ENCODE data around the gene RPS5. TPM values are rescaled to one million over a fixed set of nuclear protein-coding genes. Genes with fewer than 3 reads are reported as not detected.
A peak's percentile ranks its signal among the peaks of the same experiment; 100 is the strongest.

RPS5 gene
- total RNA-seq, 1 experiment from 2014 or later, result 1,249 TPM

DNA sequence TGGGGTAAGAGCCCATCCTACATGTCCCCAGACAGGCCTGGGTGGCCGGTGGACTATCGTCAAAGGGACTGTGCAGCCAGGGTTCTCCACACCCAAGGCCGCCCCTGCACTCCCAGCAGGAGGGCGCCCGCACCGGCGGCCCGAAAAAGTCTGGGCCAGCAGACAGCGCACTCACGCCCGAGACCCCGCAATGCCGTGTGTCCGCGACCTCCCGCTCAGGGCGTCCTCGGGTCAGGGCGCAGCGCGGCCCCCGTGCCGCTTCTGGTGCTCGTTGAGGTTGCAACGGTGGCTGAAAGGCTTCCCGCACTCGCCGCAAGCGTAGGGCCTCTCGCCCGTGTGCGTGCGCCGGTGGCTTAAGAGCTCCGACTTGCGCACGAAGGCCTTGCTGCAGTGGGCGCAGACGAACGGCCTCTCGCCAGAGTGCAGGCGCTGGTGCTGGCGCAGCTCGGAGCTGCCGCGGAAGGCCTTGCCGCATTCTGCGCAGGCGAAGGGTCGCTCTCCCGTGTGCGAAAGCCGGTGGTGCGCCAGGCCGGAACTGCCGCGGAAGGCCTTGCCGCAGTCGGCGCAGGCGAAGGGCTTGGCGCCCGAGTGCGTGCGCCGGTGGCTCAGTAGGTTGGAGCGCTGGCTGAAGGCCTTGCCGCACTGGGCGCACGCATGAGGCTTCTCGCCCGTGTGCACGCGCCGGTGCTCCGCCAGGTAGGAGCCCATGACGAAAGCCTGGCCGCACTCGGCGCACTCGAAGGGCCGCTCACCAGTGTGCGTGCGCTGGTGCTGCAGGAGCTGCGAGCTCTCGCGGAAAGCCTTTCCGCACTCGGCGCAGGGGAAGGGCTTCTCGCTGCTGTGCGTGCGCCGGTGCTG is 30.9 kb upstream of the RPS5 start:
- TF ChIP-seq, protein P1, sequence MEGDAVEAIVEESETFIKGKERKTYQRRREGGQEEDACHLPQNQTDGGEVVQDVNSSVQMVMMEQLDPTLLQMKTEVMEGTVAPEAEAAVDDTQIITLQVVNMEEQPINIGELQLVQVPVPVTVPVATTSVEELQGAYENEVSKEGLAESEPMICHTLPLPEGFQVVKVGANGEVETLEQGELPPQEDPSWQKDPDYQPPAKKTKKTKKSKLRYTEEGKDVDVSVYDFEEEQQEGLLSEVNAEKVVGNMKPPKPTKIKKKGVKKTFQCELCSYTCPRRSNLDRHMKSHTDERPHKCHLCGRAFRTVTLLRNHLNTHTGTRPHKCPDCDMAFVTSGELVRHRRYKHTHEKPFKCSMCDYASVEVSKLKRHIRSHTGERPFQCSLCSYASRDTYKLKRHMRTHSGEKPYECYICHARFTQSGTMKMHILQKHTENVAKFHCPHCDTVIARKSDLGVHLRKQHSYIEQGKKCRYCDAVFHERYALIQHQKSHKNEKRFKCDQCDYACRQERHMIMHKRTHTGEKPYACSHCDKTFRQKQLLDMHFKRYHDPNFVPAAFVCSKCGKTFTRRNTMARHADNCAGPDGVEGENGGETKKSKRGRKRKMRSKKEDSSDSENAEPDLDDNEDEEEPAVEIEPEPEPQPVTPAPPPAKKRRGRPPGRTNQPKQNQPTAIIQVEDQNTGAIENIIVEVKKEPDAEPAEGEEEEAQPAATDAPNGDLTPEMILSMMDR (conservative IDR thresholded peaks at IDR 0.05; ENCODE audit: low read depth, low read length), result no peak
- no peak for TF ChIP-seq EZH2 (IDR thresholded peaks at IDR 0.05; ENCODE audit: borderline replicate concordance, low read depth, low read length, poor library complexity, severe bottlenecking)
- peak; percentile 33 for DNase-seq (ENCODE audit: low spot score)
- Histone ChIP-seq H3K27ac (ENCODE audit: low read depth, low read length, poor library complexity, severe bottlenecking) (no peak overlapping the region), H3K36me3 (ENCODE audit: insufficient read depth, low read length, poor library complexity, severe bottlenecking) (no peaks in the 10 kb centered on the region), H3K4me3 (ENCODE audit: low read depth, low read length, poor library complexity, severe bottlenecking) (no peak overlapping the region), H3K27me3 (replicated peaks; ENCODE audit: insufficient read depth, low read depth, low read length, poor library complexity) (no peaks in the 10 kb centered on the region), H3K4me1 (ENCODE audit: insufficient read depth, low read length, poor library complexity, severe bottlenecking) (no peaks in the 10 kb centered on the region), H3K9me3 (ENCODE audit: low read depth, low read length, poor library complexity, severe bottlenecking) (no peaks in the 10 kb centered on the region)
- no TSS peak for BruUV-seq (replicated peaks)
- CTCF ChIA-PET, result no interaction called here
- POLR2A ChIA-PET (ENCODE audit: low non-redundant PET), result interaction anchor here (0.6 kb wide), 1 partner anchor 8 kb away, joined by 5 read pairs; no protein-coding TSS in a partner anchor
- intact Hi-C loops (cut with micrococcal nuclease; ENCODE audit: unreplicated experiment), result no loop called here

DNA sequence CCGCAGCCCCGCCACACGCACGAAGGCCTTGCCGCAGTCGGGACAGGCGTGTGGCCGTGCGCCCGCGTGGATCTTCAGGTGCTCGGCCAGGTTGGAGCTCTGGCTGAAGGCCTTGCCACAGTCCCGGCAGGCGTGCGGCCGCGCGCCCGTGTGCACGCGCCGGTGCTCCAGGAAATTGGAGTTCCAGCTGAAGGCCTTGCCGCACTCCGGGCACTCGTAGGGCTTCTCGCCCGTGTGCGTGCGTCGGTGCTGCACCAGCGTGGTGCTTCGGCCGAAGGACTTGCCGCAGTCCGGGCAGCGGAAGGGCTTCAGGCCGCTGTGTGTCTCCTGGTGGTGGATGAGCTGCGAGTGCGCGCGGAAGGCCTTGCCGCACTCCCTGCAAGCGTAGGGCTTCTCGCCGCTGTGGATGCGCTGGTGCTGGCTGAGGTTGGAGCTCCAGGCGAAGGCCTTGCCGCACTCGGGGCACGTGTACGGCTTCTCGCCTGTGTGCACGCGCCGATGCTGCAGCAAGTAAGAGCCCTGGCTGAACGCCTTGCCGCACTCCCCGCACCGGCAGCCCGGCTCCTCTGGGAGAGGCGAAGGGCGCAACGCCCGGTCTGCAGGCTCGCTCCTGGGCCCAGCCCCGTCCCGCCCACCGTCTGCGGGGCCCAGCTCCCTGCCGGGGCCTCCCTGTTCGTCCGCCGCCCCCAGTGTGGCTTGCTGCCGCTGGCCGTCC is 30.1 kb upstream of the RPS5 start:
- ChIA-PET POLR2A (ENCODE audit: low non-redundant PET) (no interaction called here), CTCF (no interaction called here)

DNA sequence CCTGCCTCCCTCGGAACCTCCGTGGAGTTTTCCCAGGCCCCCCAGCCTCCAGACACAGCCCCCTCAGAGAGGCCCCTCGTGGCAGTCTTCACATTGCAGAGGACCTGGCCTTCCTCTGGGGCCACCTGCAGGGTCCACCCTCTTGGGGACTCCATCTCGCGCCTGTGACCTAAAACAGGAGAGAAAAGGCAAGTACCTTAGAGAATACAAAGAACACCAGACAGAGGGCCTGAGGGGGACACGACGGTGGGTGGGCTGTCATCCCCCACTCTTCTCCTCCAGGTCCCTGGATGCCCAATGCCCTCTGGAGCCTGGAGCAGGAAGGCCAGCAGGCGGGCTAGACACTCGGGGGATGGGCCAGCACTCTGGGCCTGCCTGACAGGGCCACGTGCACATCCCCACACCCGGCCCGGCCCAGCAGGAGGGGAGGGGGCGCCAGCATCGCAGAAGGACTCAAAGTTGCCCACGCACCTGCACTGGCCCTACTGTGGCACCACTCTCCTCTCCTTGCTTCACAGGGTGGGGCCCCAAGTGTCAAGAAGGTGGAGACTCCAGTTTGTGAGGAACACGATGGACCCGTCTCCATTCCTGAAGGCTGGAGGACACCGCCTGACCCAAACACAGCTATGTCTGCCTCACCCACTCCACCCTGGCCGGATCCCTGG is 29.5 kb upstream of the RPS5 start:
- Histone ChIP-seq H3K4me1 (ENCODE audit: insufficient read depth, low read length, poor library complexity, severe bottlenecking) (peaks cover 6% of the 10 kb centered on the region), H3K27me3 (replicated peaks; ENCODE audit: insufficient read depth, low read depth, low read length, poor library complexity) (no peaks in the 10 kb centered on the region), H3K36me3 (ENCODE audit: insufficient read depth, low read length, poor library complexity, severe bottlenecking) (no peaks in the 10 kb centered on the region), H3K27ac (ENCODE audit: low read depth, low read length, poor library complexity, severe bottlenecking) (no peak overlapping the region), H3K9me3 (ENCODE audit: low read depth, low read length, poor library complexity, severe bottlenecking) (no peaks in the 10 kb centered on the region), H3K4me3 (ENCODE audit: low read depth, low read length, poor library complexity, severe bottlenecking) (no peak overlapping the region)
- DNase-seq (ENCODE audit: low spot score), result no peak
- BruUV-seq (replicated peaks), result no TSS peak
- CTCF ChIA-PET, result no interaction called here
- POLR2A ChIA-PET (ENCODE audit: low non-redundant PET), result no interaction called here
- TF ChIP-seq, protein P1 (conservative IDR thresholded peaks at IDR 0.05; ENCODE audit: low read depth, low read length), result no peak
- no peak for TF ChIP-seq EZH2 (IDR thresholded peaks at IDR 0.05; ENCODE audit: borderline replicate concordance, low read depth, low read length, poor library complexity, severe bottlenecking)
- intact Hi-C loops (cut with micrococcal nuclease; ENCODE audit: unreplicated experiment), result no loop called here

More for the DNA sequence above, 30.1 kb upstream of the RPS5 start:
- H3K36me3 ChIP-seq (ENCODE audit: insufficient read depth, low read length, poor library complexity, severe bottlenecking), result no peaks in the 10 kb centered on the region
- no peaks in the 10 kb centered on the region for H3K27me3 ChIP-seq (replicated peaks; ENCODE audit: insufficient read depth, low read depth, low read length, poor library complexity)
- peaks cover 6% of the 10 kb centered on the region for H3K4me1 ChIP-seq (ENCODE audit: insufficient read depth, low read length, poor library complexity, severe bottlenecking)
- DNase-seq (ENCODE audit: low spot score), result no peak
- H3K4me3 ChIP-seq (ENCODE audit: low read depth, low read length, poor library complexity, severe bottlenecking), result no peak overlapping the region
- TF ChIP-seq, protein P1 (conservative IDR thresholded peaks at IDR 0.05; ENCODE audit: low read depth, low read length), result no peak
- no peak for TF ChIP-seq EZH2 (IDR thresholded peaks at IDR 0.05; ENCODE audit: borderline replicate concordance, low read depth, low read length, poor library complexity, severe bottlenecking)
- no peak overlapping the region for H3K27ac ChIP-seq (ENCODE audit: low read depth, low read length, poor library complexity, severe bottlenecking)
- intact Hi-C loops (cut with micrococcal nuclease; ENCODE audit: unreplicated experiment), result no loop called here
- no peaks in the 10 kb centered on the region for H3K9me3 ChIP-seq (ENCODE audit: low read depth, low read length, poor library complexity, severe bottlenecking)
- no TSS peak for BruUV-seq (replicated peaks)
